Muscle layer of duodenum (tissue), 2 donors: ENCODE results near the gene PTPRZ1.

Experiments used
- H3K27ac ChIP-seq: one replicate; pipeline ENCODE4 v1.7.0; 2013; ENCODE audit warnings: mild to moderate bottlenecking, low read length
- H3K27me3 ChIP-seq: one replicate; pipeline ENCODE4 v1.7.0; 2013; ENCODE audit warnings: low read depth, mild to moderate bottlenecking, control low read depth, low read length
- H3K36me3 ChIP-seq, 2 donors: one replicate each; pipeline ENCODE4 v1.7.0; 2013; ENCODE audit warnings: low read length in 2 of 2, control low read depth in 1 of 2, mild to moderate bottlenecking in 1 of 2; ENCODE audit not compliant: insufficient read depth in 2 of 2, control insufficient read depth in 1 of 2
- H3K4me1 ChIP-seq, 2 donors: one replicate each; pipeline ENCODE4 v1.7.0; 2013; ENCODE audit warnings: low read length in 2 of 2, mild to moderate bottlenecking in 2 of 2, control low read depth in 1 of 2, moderate library complexity in 1 of 2; ENCODE audit not compliant: insufficient read depth in 2 of 2, control insufficient read depth in 1 of 2
- H3K4me3 ChIP-seq, 2 donors: one replicate each; pipeline ENCODE4 v1.7.0; 2013; ENCODE audit warnings: low read length in 2 of 2, low read depth in 1 of 2, mild to moderate bottlenecking in 1 of 2
- H3K9me3 ChIP-seq, 2 donors: one replicate each; pipeline ENCODE4 v1.7.0; 2013; ENCODE audit warnings: low read length in 2 of 2, control low read depth in 1 of 2, mild to moderate bottlenecking in 1 of 2; ENCODE audit not compliant: control insufficient read depth in 1 of 2
- donor health status: healthy.

PTPRZ1 gene

GRCh38 chr7:121891731-121892130 is 18.8 kb downstream of the PTPRZ1 start:
- Histone ChIP-seq H3K4me3 (no peak overlapping the region), H3K27me3 (no peaks in the 10 kb centered on the region), H3K4me1 (no peaks in the 10 kb centered on the region), H3K27ac (no peak overlapping the region), H3K36me3 (no peaks in the 10 kb centered on the region), H3K9me3 (no peaks in the 10 kb centered on the region)

- Histone ChIP-seq H3K4me3 (no peak overlapping the region), H3K36me3 (no peaks in the 10 kb centered on the region), H3K27me3 (no peaks in the 10 kb centered on the region), H3K27ac (no peak overlapping the region), H3K9me3 (no peaks in the 10 kb centered on the region), H3K4me1 (no peaks in the 10 kb centered on the region)
Measured at GRCh38 chr7:121901026-121901425, 28.1 kb downstream of the PTPRZ1 start.

GRCh38 chr7:121904120-121904519 is 31.2 kb downstream of the PTPRZ1 start:
- Histone ChIP-seq H3K27me3 (no peaks in the 10 kb centered on the region), H3K4me1 (no peaks in the 10 kb centered on the region), H3K27ac (no peak overlapping the region), H3K9me3 (no peaks in the 10 kb centered on the region), H3K4me3 (no peak overlapping the region), H3K36me3 (no peaks in the 10 kb centered on the region)

GRCh38 chr7:121908042-121908441 is 35.1 kb downstream of the PTPRZ1 start:
- H3K9me3 ChIP-seq: no peaks in the 10 kb centered on the region
- H3K36me3 ChIP-seq: no peaks in the 10 kb centered on the region
- no peaks in the 10 kb centered on the region for H3K4me1 ChIP-seq
- H3K27ac ChIP-seq: no peak overlapping the region
- no peaks in the 10 kb centered on the region for H3K27me3 ChIP-seq
- no peak overlapping the region for H3K4me3 ChIP-seq

- H3K27ac ChIP-seq: no peak overlapping the region
- H3K4me3 ChIP-seq: no peak overlapping the region
- H3K27me3 ChIP-seq: no peaks in the 10 kb centered on the region
- no peaks in the 10 kb centered on the region for H3K4me1 ChIP-seq
- H3K9me3 ChIP-seq: no peaks in the 10 kb centered on the region
- no peaks in the 10 kb centered on the region for H3K36me3 ChIP-seq
Measured at GRCh38 chr7:121909716-121910345, 36.9 kb downstream of the PTPRZ1 start.

GRCh38 chr7:121913947-121914675 is 41.1 kb downstream of the PTPRZ1 start:
- no peaks in the 10 kb centered on the region for H3K36me3 ChIP-seq
- no peaks in the 10 kb centered on the region for H3K9me3 ChIP-seq
- H3K27ac ChIP-seq: no peak overlapping the region
- no peaks in the 10 kb centered on the region for H3K4me1 ChIP-seq
- H3K4me3 ChIP-seq: no peak overlapping the region
- no peaks in the 10 kb centered on the region for H3K27me3 ChIP-seq

GRCh38 chr7:121914676-121915279 is 41.8 kb downstream of the PTPRZ1 start:
- Histone ChIP-seq H3K27ac (no peak overlapping the region), H3K36me3 (no peaks in the 10 kb centered on the region), H3K4me1 (no peaks in the 10 kb centered on the region), H3K4me3 (no peak overlapping the region), H3K27me3 (no peaks in the 10 kb centered on the region), H3K9me3 (no peaks in the 10 kb centered on the region)

- Histone ChIP-seq H3K4me1 (no peaks in the 10 kb centered on the region), H3K9me3 (no peaks in the 10 kb centered on the region), H3K36me3 (no peaks in the 10 kb centered on the region), H3K27me3 (no peaks in the 10 kb centered on the region), H3K4me3 (no peak overlapping the region), H3K27ac (no peak overlapping the region)
Measured at GRCh38 chr7:121916211-121916610, 43.2 kb downstream of the PTPRZ1 start.

GRCh38 chr7:121919986-121920385 is 47.0 kb downstream of the PTPRZ1 start:
- no peak overlapping the region for H3K27ac ChIP-seq

GRCh38 chr7:121924269-121925186 is 51.6 kb downstream of the PTPRZ1 start:
- Histone ChIP-seq H3K27me3 (no peaks in the 10 kb centered on the region), H3K4me1 (no peaks in the 10 kb centered on the region), H3K9me3 (no peaks in the 10 kb centered on the region)

More at GRCh38 chr7:121919986-121920385, 47.0 kb downstream of the PTPRZ1 start:
- H3K27me3 ChIP-seq: no peaks in the 10 kb centered on the region
- no peaks in the 10 kb centered on the region for H3K4me1 ChIP-seq
- H3K36me3 ChIP-seq: no peaks in the 10 kb centered on the region
- H3K9me3 ChIP-seq: no peaks in the 10 kb centered on the region
- no peak overlapping the region for H3K4me3 ChIP-seq

More at GRCh38 chr7:121924269-121925186, 51.6 kb downstream of the PTPRZ1 start:
- H3K4me3 ChIP-seq: no peak overlapping the region
- no peaks in the 10 kb centered on the region for H3K36me3 ChIP-seq
- no peak overlapping the region for H3K27ac ChIP-seq
